ENCODE measurements around the gene WDR62.

WDR62 gene

GRCh38 chr19:36140304-36141038 lies 85.8 kb downstream of the WDR62 start:
- peak; percentile 59 for DNase-seq (ENCODE audit: low spot score)

DNA sequence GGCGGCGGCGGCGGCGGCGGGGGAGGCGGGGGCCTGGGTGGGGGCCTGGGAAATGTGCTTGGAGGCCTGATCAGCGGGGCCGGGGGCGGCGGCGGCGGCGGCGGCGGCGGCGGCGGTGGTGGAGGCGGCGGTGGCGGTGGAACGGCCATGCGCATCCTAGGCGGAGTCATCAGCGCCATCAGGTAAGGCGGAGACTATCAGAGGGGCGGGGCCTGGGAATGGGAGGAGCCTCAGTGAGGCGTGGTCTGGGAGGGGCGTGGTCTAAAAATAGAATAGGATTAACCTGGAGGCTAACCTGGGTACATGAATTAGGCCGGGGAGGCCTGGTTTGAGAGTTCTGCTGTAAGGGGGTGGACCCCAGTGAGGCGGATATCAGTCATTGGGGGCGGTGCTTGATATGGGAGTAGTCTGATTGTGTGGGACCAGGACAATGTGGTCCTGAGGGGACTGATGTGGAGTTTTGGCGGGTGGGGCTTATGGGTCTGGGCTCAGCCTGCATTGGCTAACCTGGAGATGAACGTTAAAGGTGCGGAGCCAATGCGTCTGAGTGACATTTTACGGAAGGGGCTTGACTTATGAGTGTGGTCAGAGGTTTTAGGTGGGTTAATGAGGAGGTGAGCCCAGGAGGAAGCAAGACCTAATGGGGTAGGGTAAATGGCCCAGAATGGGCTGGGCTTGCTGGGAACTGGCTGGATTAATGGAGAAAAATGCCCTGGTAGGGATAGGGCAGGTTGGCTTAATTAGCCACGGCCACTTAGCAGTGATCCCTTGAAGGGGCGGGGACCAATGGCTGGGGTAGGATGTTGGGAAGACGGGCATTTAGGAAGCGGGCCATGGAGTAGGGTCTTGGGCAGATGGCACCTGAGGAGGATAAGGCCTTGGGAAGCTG lies 86.6 kb downstream of the WDR62 start:
- peak; percentile 89 for DNase-seq (ENCODE audit: low spot score)

DNA sequence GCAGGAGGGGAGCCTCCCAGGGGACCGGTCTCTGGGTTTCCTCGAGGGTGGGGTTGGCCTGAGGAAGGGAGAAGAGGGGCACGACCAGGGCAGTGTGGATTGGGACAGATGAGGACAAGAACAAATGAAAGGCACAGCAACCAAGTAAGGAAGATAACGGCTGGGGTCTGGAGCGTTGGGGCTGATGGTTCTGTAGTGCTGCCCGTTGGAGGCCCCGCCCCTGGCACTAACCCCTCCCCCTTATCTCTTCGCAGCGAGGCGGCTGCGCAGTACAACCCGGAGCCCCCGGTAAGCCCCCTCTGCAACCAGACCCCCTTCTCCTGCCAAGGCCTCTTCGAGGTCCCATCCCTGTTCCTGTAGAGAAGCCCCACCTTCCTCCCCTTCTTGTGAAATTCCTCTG lies 87.3 kb downstream of the WDR62 start:
- no peak for DNase-seq (ENCODE audit: low spot score)

- DNase-seq (ENCODE audit: low spot score), result no peak
Measured at GRCh38 chr19:36142496-36142895, 87.8 kb downstream of the WDR62 start.

DNA sequence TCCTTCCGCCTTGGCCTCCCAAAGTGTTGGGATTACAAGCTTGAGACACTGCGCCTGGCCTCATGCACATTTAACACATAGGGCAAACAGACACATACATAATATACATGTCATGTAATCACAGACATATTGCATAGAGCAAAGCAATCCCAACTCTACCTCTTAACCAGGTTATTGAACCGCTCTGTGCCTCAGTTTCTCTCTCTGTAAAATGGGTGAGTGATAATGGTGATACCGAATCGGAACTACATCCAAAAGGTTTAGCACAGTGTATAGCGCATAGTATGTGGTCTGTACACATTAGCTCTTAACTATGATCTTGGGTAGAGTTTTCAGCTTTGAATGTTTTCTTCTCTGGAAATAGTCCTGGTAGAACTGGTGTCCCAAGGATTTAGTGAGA lies 89.9 kb downstream of the WDR62 start:
- DNase-seq (ENCODE audit: low spot score), result no peak

- DNase-seq (ENCODE audit: low spot score), result no peak
Measured at GRCh38 chr19:36149673-36150406, 95.1 kb downstream of the WDR62 start.

GRCh38 chr19:36150586-36150985 lies 95.9 kb downstream of the WDR62 start:
- no peak for DNase-seq (ENCODE audit: low spot score)

DNA sequence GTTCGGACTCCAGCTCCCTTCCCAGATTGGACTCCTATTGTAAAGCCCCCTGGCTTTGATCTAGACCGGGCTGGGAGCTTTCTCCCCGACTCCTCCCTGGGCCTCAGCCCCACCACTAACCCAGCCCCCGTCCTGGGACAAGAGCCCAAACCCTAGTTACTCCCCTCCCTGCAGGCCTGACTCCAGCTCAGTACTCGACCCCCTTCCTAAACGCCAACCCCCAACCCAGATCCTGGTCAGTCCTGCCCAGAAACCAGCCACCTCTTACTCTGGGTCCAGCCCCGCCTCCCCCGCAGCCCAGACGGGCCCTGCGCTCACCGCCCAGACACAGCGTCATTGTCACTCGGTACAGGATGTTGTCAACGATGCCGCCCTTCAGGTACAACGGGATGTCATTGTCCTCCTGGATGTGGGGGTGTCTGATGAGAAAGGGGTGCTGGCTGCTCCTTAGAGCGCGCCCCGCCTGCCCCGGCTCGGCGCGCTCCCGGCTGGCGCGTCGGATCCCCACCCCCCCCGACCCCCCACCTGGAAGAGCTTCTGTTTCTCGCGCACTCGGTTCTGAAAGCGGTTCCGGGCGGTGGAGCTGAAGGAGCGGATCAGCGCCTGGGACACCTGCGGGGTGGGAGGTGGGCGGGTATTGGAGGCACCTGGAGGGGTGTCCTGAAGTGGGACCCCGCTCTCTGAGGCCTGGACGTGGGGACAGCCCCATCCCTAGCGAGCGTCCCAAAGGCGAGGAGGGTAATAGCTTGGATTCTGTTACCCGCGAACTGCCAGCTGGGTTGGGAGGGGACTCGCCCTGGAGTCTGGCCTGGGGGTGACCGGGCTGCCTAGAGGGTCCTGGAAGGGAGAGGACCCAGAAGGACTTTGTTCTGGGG lies 96.7 kb downstream of the WDR62 start:
- peak; percentile 28 for DNase-seq (ENCODE audit: low spot score)

DNA sequence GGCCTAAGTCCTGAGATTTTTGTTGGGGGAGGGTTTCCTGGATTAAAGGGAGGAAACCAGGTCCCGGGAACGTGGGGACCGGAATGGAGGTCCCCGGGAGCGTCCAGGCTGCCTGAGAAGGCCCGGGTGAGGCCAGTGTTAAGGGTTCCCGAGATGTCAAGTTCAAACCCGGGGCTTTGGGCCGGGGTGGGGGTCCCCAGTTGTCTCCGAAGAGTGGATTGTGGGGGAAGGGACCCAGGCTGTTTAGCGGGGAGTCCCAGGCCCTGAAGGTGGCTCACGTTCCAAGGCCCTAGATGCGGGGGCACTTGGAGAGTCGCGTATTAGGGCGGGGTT lies 97.3 kb downstream of the WDR62 start:
- DNase-seq (ENCODE audit: low spot score), result no peak

- peak; percentile 64 for DNase-seq (ENCODE audit: low spot score)
Measured at GRCh38 chr19:36152352-36153091, 97.8 kb downstream of the WDR62 start, which contains the start of gene COX7A1. TSS of gene COX7A1 (minus strand) at chr19:36152447. CDS start at chr19:36152407, 40 bp downstream.

GRCh38 chr19:36153126-36153525 lies 98.4 kb downstream of the WDR62 start:
- no peak for DNase-seq (ENCODE audit: low spot score)
